22Rv1 (cell line): ENCODE results near the gene JARID2.

Source experiments
- CTCF ChIP-seq: fragments of 450-650 bp; IDR thresholded peaks from 2 replicates; pipeline ENCODE4 v1.5.1; 2017; ENCODE audit warnings: mild to moderate bottlenecking
- ZFX ChIP-seq: fragments of 450-650 bp; IDR thresholded peaks from 2 replicates; pipeline ENCODE4 v1.6.1; 2017; ENCODE audit warnings: antibody characterized with exemption, borderline replicate concordance

DNA sequence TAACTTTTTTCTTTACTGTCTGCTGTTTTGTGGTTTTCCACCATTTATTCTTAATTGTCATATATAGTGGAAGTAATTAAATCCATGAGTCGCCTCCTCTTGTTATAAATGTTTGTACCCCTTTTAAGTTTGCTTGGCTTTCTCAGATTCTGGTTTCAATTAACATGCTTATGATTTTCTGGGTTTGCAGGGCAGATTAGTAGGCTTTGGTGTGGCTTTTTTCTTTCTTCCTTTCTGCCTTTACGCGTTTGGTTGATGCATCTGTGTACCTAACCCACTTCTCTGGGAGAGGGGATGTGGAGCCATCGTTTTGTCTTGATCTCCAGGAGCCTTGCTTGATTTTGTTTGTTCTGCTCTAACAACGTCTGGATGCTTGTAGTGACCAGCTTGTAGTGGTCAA lies 100.4 kb downstream of the JARID2 start:
- TF ChIP-seq CTCF: no peak
- no peak for TF ChIP-seq ZFX
